RWPE1 (cell line): ENCODE data around the gene TCP1.

Experiments used
- CTCF ChIA-PET: fragments of 350-600 bp; sonication (Branson Sonifier 250); formaldehyde crosslinking; extraction: SDS; loops from one replicate; lab custom pipeline; 2021; lab: Yijun Ruan, JAX
- POLR2A ChIA-PET: fragments of 400-600 bp; formaldehyde crosslinking; extraction: SDS; loops from one replicate; lab custom pipeline; 2020; ENCODE audit warnings: antibody characterized with exemption; ENCODE audit not compliant: low non-redundant PET; lab: Yijun Ruan, JAX
- DNase-seq: peaks from one replicate; pipeline ENCODE4 v3.0.0; 2012; ENCODE audit warnings: low spot score
- H3K27ac ChIP-seq: fragments of 450-650 bp; 2 replicates; pipeline ENCODE4 v1.5.1; 2017
- CTCF ChIP-seq: fragments of 450-650 bp; conservative IDR thresholded peaks from 2 replicates; pipeline ENCODE4 v1.5.1; 2017; ENCODE audit warnings: low read depth, mild to moderate bottlenecking

The TCP1 gene

GRCh38 chr6:159730332-159730676 is 59.1 kb downstream of the TCP1 start:
- ChIA-PET POLR2A (no interaction called here), CTCF (no interaction called here)
- no peak for TF ChIP-seq CTCF
- no peak for DNase-seq
- no peak overlapping the region for H3K27ac ChIP-seq

- ChIA-PET POLR2A (no interaction called here), CTCF (interaction anchor here (0.5 to 0.7 kb wide), 2 partner anchors 9 to 30 kb away, joined by 3 to 6 read pairs; no protein-coding TSS in a partner anchor)
- DNase-seq = no peak
- H3K27ac ChIP-seq = no peak overlapping the region
- TF ChIP-seq CTCF = no peak
These were observed 59.6 kb downstream of the TCP1 start for GRCh38 chr6:159729598-159730331.

GRCh38 chr6:159728531-159728964 is 60.9 kb downstream of the TCP1 start:
- TF ChIP-seq CTCF = no peak
- H3K27ac ChIP-seq = no peak overlapping the region
- ChIA-PET POLR2A (no interaction called here), CTCF (interaction anchor here (0.7 kb wide), 1 partner anchor 267 kb away, joined by 3 read pairs; no protein-coding TSS in a partner anchor)
- DNase-seq = no peak
